Measurements from ENCODE around the gene KDM1B. TPM values are rescaled to one million over a fixed set of nuclear protein-coding genes. Genes with fewer than 3 reads are reported as not detected.

Gene KDM1B
- total RNA-seq, 1 experiment from 2014 or later: 9.5 TPM

DNA sequence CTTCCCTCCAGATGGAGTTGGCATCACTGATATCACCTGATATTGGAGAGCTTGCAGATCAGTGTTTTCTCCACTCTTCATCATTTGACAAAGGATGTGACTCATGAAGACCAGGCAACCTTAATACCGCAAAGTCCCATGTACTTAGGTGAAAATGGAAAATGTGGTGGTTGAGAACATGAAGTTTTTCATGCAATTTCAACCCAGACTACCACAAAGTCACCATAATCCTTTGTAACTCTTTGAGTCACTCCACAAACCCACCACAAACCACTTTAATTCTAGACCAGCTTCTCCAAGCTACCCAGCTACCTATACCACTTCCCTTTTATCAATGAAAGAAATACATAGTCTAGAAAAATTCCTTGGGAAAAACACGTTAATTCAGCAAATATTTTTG is 39.9 kb upstream of the KDM1B start:
- CTCF ChIA-PET: no interaction called here
- no peak overlapping the region for H3K4me3 Mint-ChIP-seq (ENCODE audit: unreplicated experiment)
- TF ChIP-seq, protein P1, sequence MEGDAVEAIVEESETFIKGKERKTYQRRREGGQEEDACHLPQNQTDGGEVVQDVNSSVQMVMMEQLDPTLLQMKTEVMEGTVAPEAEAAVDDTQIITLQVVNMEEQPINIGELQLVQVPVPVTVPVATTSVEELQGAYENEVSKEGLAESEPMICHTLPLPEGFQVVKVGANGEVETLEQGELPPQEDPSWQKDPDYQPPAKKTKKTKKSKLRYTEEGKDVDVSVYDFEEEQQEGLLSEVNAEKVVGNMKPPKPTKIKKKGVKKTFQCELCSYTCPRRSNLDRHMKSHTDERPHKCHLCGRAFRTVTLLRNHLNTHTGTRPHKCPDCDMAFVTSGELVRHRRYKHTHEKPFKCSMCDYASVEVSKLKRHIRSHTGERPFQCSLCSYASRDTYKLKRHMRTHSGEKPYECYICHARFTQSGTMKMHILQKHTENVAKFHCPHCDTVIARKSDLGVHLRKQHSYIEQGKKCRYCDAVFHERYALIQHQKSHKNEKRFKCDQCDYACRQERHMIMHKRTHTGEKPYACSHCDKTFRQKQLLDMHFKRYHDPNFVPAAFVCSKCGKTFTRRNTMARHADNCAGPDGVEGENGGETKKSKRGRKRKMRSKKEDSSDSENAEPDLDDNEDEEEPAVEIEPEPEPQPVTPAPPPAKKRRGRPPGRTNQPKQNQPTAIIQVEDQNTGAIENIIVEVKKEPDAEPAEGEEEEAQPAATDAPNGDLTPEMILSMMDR (IDR thresholded peaks at IDR 0.05; ENCODE audit: insufficient read depth in 1 of 2, low read depth in 1 of 2, low read length in 1 of 2, severe bottlenecking in 1 of 2, unreplicated experiment in 1 of 2): no peak

DNA sequence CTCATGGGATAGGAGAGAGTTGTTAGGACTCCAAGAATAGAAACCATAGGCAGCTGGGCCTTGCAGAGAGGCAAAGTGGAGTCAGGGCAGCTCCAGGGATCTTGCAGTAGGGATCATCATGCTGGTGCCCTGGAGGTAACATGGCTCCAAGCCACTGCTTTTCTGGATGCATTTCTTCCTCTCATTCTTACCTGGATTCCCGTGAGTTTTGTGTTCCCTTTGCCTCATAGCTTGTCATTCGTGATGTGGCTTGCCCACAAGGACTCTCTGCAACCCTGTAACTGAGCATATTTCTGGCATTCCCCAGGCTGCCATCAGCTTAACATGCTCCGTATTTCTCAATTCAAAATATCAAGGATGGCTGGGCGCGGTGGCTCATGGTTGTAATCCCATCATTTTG is 38.1 kb upstream of the KDM1B start:
- DNase-seq: no peak
- Histone ChIP-seq H3K4me1 (peaks cover 4% of the 10 kb centered on the region; the same call in 1 of the 2 replicates), H3K9me3 (no peaks in the 10 kb centered on the region), H3K4me3 (ENCODE audit: low read depth, low read length) (no peak overlapping the region), H3K36me3 (ENCODE audit: control insufficient read depth, insufficient read depth, low read length) (no peaks in the 10 kb centered on the region), H3K27me3 (replicated peaks; ENCODE audit: control insufficient read depth, insufficient read depth, low read length) (no peaks in the 10 kb centered on the region)
- no peaks in the 10 kb centered on the region for H3K4me1 Mint-ChIP-seq (ENCODE audit: low read depth, unreplicated experiment)
- CTCF ChIA-PET: no interaction called here
- POLR2A ChIA-PET: no interaction called here
- H3K36me3 Mint-ChIP-seq (ENCODE audit: insufficient read depth, unreplicated experiment): no peaks in the 10 kb centered on the region
- H3K27me3 Mint-ChIP-seq (ENCODE audit: insufficient read depth, unreplicated experiment): peaks cover 7% of the 10 kb centered on the region
- no peak overlapping the region for H3K4me3 Mint-ChIP-seq (ENCODE audit: unreplicated experiment)
- H3K9me3 Mint-ChIP-seq (ENCODE audit: unreplicated experiment): no peaks in the 10 kb centered on the region
- TF ChIP-seq, protein P1 (IDR thresholded peaks at IDR 0.05; ENCODE audit: insufficient read depth in 1 of 2, low read depth in 1 of 2, low read length in 1 of 2, severe bottlenecking in 1 of 2, unreplicated experiment in 1 of 2): no peak
- H3K27ac Mint-ChIP-seq (ENCODE audit: unreplicated experiment): no peak overlapping the region
- BruUV-seq (replicated peaks): no TSS peak
- intact Hi-C loops (cut with micrococcal nuclease; ENCODE audit: unreplicated experiment): no loop called here

More for the DNA sequence above, 39.9 kb upstream of the KDM1B start:
- Mint-ChIP-seq H3K9me3 (ENCODE audit: unreplicated experiment) (no peaks in the 10 kb centered on the region), H3K27ac (ENCODE audit: unreplicated experiment) (no peak overlapping the region), H3K27me3 (ENCODE audit: insufficient read depth, unreplicated experiment) (peaks cover 7% of the 10 kb centered on the region), H3K4me1 (ENCODE audit: low read depth, unreplicated experiment) (no peaks in the 10 kb centered on the region), H3K36me3 (ENCODE audit: insufficient read depth, unreplicated experiment) (no peaks in the 10 kb centered on the region)
- no peak overlapping the region for H3K4me3 ChIP-seq (ENCODE audit: low read depth, low read length)
- POLR2A ChIA-PET: no interaction called here
- no peak for DNase-seq
- H3K9me3 ChIP-seq: no peaks in the 10 kb centered on the region
- H3K36me3 ChIP-seq (ENCODE audit: control insufficient read depth, insufficient read depth, low read length): no peaks in the 10 kb centered on the region
- intact Hi-C loops (cut with micrococcal nuclease; ENCODE audit: unreplicated experiment): no loop called here
- H3K4me1 ChIP-seq: peaks cover 4% of the 10 kb centered on the region; the same call in 1 of the 2 replicates
- H3K27me3 ChIP-seq (replicated peaks; ENCODE audit: control insufficient read depth, insufficient read depth, low read length): no peaks in the 10 kb centered on the region
- no TSS peak for BruUV-seq (replicated peaks)

DNA sequence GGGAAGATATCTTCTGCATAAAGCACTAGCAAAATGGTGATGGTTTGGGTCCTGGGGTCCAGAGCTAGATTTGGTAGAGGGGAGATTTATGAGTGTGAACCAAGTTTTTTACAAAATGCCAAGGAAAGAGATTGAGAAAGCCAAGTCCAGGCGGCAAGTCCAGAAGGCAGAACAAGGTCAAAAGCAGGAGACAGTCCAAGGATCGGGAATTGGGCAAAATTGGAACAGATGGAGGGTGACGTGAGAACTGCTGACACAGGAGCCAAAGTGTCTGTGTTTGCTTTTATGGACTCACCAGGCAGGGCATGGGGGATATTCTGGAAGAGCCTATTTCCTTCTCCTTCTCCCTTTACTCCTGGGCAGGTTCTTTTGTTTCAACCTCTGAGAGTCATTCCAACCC is 36.9 kb upstream of the KDM1B start:
- POLR2A ChIA-PET: no interaction called here
- H3K9me3 Mint-ChIP-seq (ENCODE audit: unreplicated experiment): no peaks in the 10 kb centered on the region

More for the DNA sequence above, 36.9 kb upstream of the KDM1B start:
- TF ChIP-seq, protein P1 (IDR thresholded peaks at IDR 0.05; ENCODE audit: insufficient read depth in 1 of 2, low read depth in 1 of 2, low read length in 1 of 2, severe bottlenecking in 1 of 2, unreplicated experiment in 1 of 2): no peak
- peaks cover 5% of the 10 kb centered on the region for H3K27me3 Mint-ChIP-seq (ENCODE audit: insufficient read depth, unreplicated experiment)
- H3K4me1 Mint-ChIP-seq (ENCODE audit: low read depth, unreplicated experiment): peaks cover 7% of the 10 kb centered on the region
- H3K9me3 ChIP-seq: no peaks in the 10 kb centered on the region
- no peak for DNase-seq
- no peaks in the 10 kb centered on the region for H3K36me3 ChIP-seq (ENCODE audit: control insufficient read depth, insufficient read depth, low read length)
- no peaks in the 10 kb centered on the region for H3K27me3 ChIP-seq (replicated peaks; ENCODE audit: control insufficient read depth, insufficient read depth, low read length)
- H3K4me1 ChIP-seq: peaks cover 7% of the 10 kb centered on the region; the same call in 1 of the 2 replicates
- intact Hi-C loops (cut with micrococcal nuclease; ENCODE audit: unreplicated experiment): no loop called here
- CTCF ChIA-PET: interaction anchor here (0.6 kb wide), 1 partner anchor 87 kb away, joined by 6 read pairs; no protein-coding TSS in a partner anchor
- H3K36me3 Mint-ChIP-seq (ENCODE audit: insufficient read depth, unreplicated experiment): peaks cover 6% of the 10 kb centered on the region
- BruUV-seq (replicated peaks): no TSS peak
- H3K27ac Mint-ChIP-seq (ENCODE audit: unreplicated experiment): no peak overlapping the region
- H3K4me3 ChIP-seq (ENCODE audit: low read depth, low read length): no peak overlapping the region
- H3K4me3 Mint-ChIP-seq (ENCODE audit: unreplicated experiment): no peak overlapping the region

Data from Caco-2 (cell line).